Hepatocyte (in vitro differentiated cells): ENCODE measurements around the gene KPNA4.

ENCODE experiments used
- CTCF ChIP-seq: fragments of 200-600 bp; sonication (generic); IDR thresholded peaks from 2 replicates; pipeline ENCODE4 v1.5.1; 2016; ENCODE audit warnings: antibody characterized with exemption, mild to moderate bottlenecking; ENCODE audit not compliant: poor library complexity
- EZH2 ChIP-seq: fragments of 200-600 bp; sonication (generic); IDR thresholded peaks from 2 replicates; pipeline ENCODE4 v1.6.1; 2016; ENCODE audit warnings: antibody characterized with exemption, mild to moderate bottlenecking, borderline replicate concordance
- EZH2phosphoT487 ChIP-seq: fragments of 200-600 bp; sonication (generic); IDR thresholded peaks from one replicate; pipeline ENCODE4 v1.6.1; 2018; ENCODE audit warnings: antibody characterized with exemption, mild to moderate bottlenecking, low read depth, moderate library complexity; ENCODE audit not compliant: unreplicated experiment, severe bottlenecking

- no peak for TF ChIP-seq EZH2
- no peak for TF ChIP-seq CTCF
- TF ChIP-seq EZH2phosphoT487, result no peak
Measured at GRCh38 chr3:160474416-160474838, 90.9 kb downstream of the KPNA4 start.
